Common myeloid progenitor, CD34-positive (primary cell): Measurements from ENCODE around the gene DHRS13.
A peak's percentile ranks its signal among the peaks of the same experiment; 100 is the strongest.

Experiments used
- CTCF ChIA-PET: fragments of 350-600 bp; sonication (Branson Sonifier 250); formaldehyde crosslinking; loops from one replicate; lab custom pipeline; 2021; ENCODE audit warnings: antibody characterized with exemption; lab: Charles Lee
- POLR2A ChIA-PET: fragments of 350-600 bp; sonication (Branson Sonifier 250); formaldehyde crosslinking; loops from one replicate; lab custom pipeline; 2021; ENCODE audit warnings: antibody characterized with exemption; lab: Charles Lee
- DNase-seq, 3 donors: peaks; one replicate each; pipeline versions ENCODE4 v3.0.0 to v3.0.0-alpha.2; 2013
- H3K27ac ChIP-seq, 2 experiments: 1 replicate in 1 of 2; 2 replicates in 1 of 2; pipeline ENCODE4 v1.7.0; 2013; ENCODE audit warnings: inconsistent platforms in 2 of 2, low read length in 2 of 2, mild to moderate bottlenecking in 2 of 2, low read depth in 1 of 2, moderate library complexity in 1 of 2; ENCODE audit not compliant: severe bottlenecking in 2 of 2, insufficient read depth in 1 of 2, poor library complexity in 1 of 2
- H3K27me3 ChIP-seq, 5 experiments: replicated peaks in 2 of 5; 1 replicate in 3 of 5; 2 replicates in 2 of 5; pipeline versions ENCODE4 v1.6.1 to v1.7.0; 2013; ENCODE audit warnings: low read length in 4 of 5, mild to moderate bottlenecking in 2 of 5, moderate library complexity in 2 of 5, inconsistent platforms in 1 of 5; ENCODE audit not compliant: insufficient read depth in 5 of 5, control insufficient read depth in 4 of 5
- H3K36me3 ChIP-seq, 4 experiments: 1 replicate in 2 of 4; 2 replicates in 2 of 4; pipeline versions ENCODE4 v1.6.1 to v1.7.0; 2013; ENCODE audit warnings: low read length in 3 of 4, control low read depth in 1 of 4, mild to moderate bottlenecking in 1 of 4; ENCODE audit not compliant: control insufficient read depth in 4 of 4, insufficient read depth in 4 of 4
- H3K4me1 ChIP-seq, 4 experiments: 1 replicate in 3 of 4; 2 replicates in 1 of 4; pipeline versions ENCODE4 v1.6.1 to v1.7.1; 2013; ENCODE audit warnings: low read length in 3 of 4, mild to moderate bottlenecking in 3 of 4, control low read depth in 1 of 4, inconsistent platforms in 1 of 4, moderate library complexity in 1 of 4; ENCODE audit not compliant: control insufficient read depth in 4 of 4, insufficient read depth in 4 of 4; ENCODE audit errors: control extremely low read depth in 1 of 4
- H3K4me3 ChIP-seq, 7 experiments: 1 replicate in 4 of 7; 2 replicates in 3 of 7; pipeline versions ENCODE4 v1.5.1 to v1.7.0; 2013; ENCODE audit warnings: mild to moderate bottlenecking in 7 of 7, low read length in 6 of 7, moderate library complexity in 6 of 7, inconsistent platforms in 2 of 7, low read depth in 2 of 7, control low read depth in 1 of 7; ENCODE audit not compliant: insufficient read depth in 4 of 7, control insufficient read depth in 1 of 7; ENCODE audit errors: extremely low read depth in 1 of 7
- H3K9me3 ChIP-seq, 5 experiments: 1 replicate in 4 of 5; 2 replicates in 1 of 5; pipeline versions ENCODE4 v1.6.1 to v1.7.1; 2013; ENCODE audit warnings: low read length in 4 of 5, mild to moderate bottlenecking in 2 of 5, inconsistent platforms in 1 of 5, low read depth in 1 of 5, moderate library complexity in 1 of 5; ENCODE audit not compliant: control insufficient read depth in 4 of 5, insufficient read depth in 2 of 5; ENCODE audit errors: control extremely low read depth in 1 of 5
- WGBS: methylation state at CpG from one replicate; pipeline ENCODE4 v1.1.5; 2013; ENCODE audit not compliant: insufficient coverage; 5-methylcytosine and 5-hydroxymethylcytosine counted together

Gene DHRS13

GRCh38 chr17:28949185-28950016 is 46.5 kb upstream of the DHRS13 start:
- CTCF ChIA-PET: interaction anchor here (0.6 to 13.6 kb wide), 12 partner anchors 14 to 404 kb away, joined by 3 to 128 read pairs (median 8); partner anchors contain the start of genes DHRS13 and FLOT2

GRCh38 chr17:28948873-28949184 is 46.0 kb upstream of the DHRS13 start:
- H3K27me3 ChIP-seq: no peaks in the 10 kb centered on the region
- ChIA-PET POLR2A (interaction anchor here (0.5 to 2.8 kb wide), 4 partner anchors 8 to 46 kb away, joined by 5 to 23 read pairs (median 7); partner anchors contain the start of gene DHRS13), CTCF (interaction anchor here (1.3 to 13.6 kb wide), 7 partner anchors 14 to 222 kb away, joined by 4 to 128 read pairs (median 11); partner anchors contain the start of gene FLOT2)
- peak overlapping the region; percentile 82 to 98 (median 91) for H3K4me3 ChIP-seq
- no peaks in the 10 kb centered on the region for H3K9me3 ChIP-seq
- H3K27ac ChIP-seq: peak overlapping the region; percentile 76 to 90
- WGBS: 0% methylated on average over 12 of the region's 15 CpGs
- peaks cover 0 to 16% (median 2%) of the 10 kb centered on the region in 4 experiments for H3K36me3 ChIP-seq
- H3K4me1 ChIP-seq: peaks cover 23 to 56% (median 45%) of the 10 kb centered on the region in 4 experiments
- no peak for DNase-seq

More at GRCh38 chr17:28949185-28950016, 46.5 kb upstream of the DHRS13 start:
- H3K4me3 ChIP-seq: peak overlapping the region; percentile 82 to 98 (median 91)
- no peaks in the 10 kb centered on the region for H3K9me3 ChIP-seq
- peaks cover 23 to 56% (median 45%) of the 10 kb centered on the region in 4 experiments for H3K4me1 ChIP-seq
- 0% methylated on average over 31 of the region's 61 CpGs for WGBS
- peak overlapping the region; percentile 76 to 90 for H3K27ac ChIP-seq
- peak in 2 of 3 donors; percentile 54 to 63 for DNase-seq
- H3K27me3 ChIP-seq: no peaks in the 10 kb centered on the region
- POLR2A ChIA-PET: interaction anchor here (0.6 to 2.8 kb wide), 8 partner anchors 17 to 199 kb away, joined by 3 to 23 read pairs (median 4); partner anchors contain the start of gene DHRS13
- H3K36me3 ChIP-seq: peaks cover 0 to 11% (median under 1%) of the 10 kb centered on the region in 4 experiments

GRCh38 chr17:28948342-28948741 is 45.5 kb upstream of the DHRS13 start:
- H3K27me3 ChIP-seq: no peaks in the 10 kb centered on the region

GRCh38 chr17:28947639-28948038 is 44.8 kb upstream of the DHRS13 start:
- ChIA-PET POLR2A (interaction anchor here (2.8 kb wide), 1 partner anchor 15 kb away, joined by 9 read pairs; no protein-coding TSS in a partner anchor), CTCF (interaction anchor here (0.9 to 13.6 kb wide), 7 partner anchors 13 to 221 kb away, joined by 4 to 128 read pairs (median 5); no protein-coding TSS in a partner anchor)
- peak overlapping the region in 4 of 7 experiments; percentile 82 to 98 (median 88) for H3K4me3 ChIP-seq
- no peak for DNase-seq
- peaks cover 21 to 47% (median 39%) of the 10 kb centered on the region in 4 experiments for H3K4me1 ChIP-seq
- 33% methylated on average over 1 of the region's 3 CpGs for WGBS
- no peaks in the 10 kb centered on the region for H3K9me3 ChIP-seq
- peak overlapping the region in 1 of 2 experiments; percentile 90 for H3K27ac ChIP-seq
- peaks cover 3 to 27% (median 6%) of the 10 kb centered on the region in 4 experiments for H3K36me3 ChIP-seq
- H3K27me3 ChIP-seq: no peaks in the 10 kb centered on the region

More at GRCh38 chr17:28948342-28948741, 45.5 kb upstream of the DHRS13 start:
- H3K27ac ChIP-seq: peak overlapping the region; percentile 76 to 90
- no CpG with 5 or more reads among the region's 4 CpGs for WGBS
- H3K4me1 ChIP-seq: peaks cover 23 to 54% (median 45%) of the 10 kb centered on the region in 4 experiments
- ChIA-PET POLR2A (interaction anchor here (0.5 to 2.8 kb wide), 4 partner anchors 8 to 45 kb away, joined by 5 to 23 read pairs (median 7); partner anchors contain the start of gene DHRS13), CTCF (interaction anchor here (0.9 to 13.6 kb wide), 7 partner anchors 13 to 222 kb away, joined by 4 to 128 read pairs (median 5); no protein-coding TSS in a partner anchor)
- no peak for DNase-seq
- peak overlapping the region in 6 of 7 experiments; percentile 82 to 98 (median 92) for H3K4me3 ChIP-seq
- peaks cover 2 to 21% (median 4%) of the 10 kb centered on the region in 4 experiments for H3K36me3 ChIP-seq
- no peaks in the 10 kb centered on the region for H3K9me3 ChIP-seq

- Histone ChIP-seq H3K27me3 (no peaks in the 10 kb centered on the region), H3K4me3 (peak overlapping the region in 4 of 7 experiments; percentile 8 to 49 (median 38)), H3K36me3 (peaks cover 3 to 31% (median 8%) of the 10 kb centered on the region in 4 experiments), H3K27ac (peak overlapping the region; percentile 43 to 70), H3K9me3 (no peaks in the 10 kb centered on the region), H3K4me1 (peaks cover 21 to 43% (median 34%) of the 10 kb centered on the region in 4 experiments)
- peak in 2 of 3 donors; percentile 42 to 43 for DNase-seq
- ChIA-PET POLR2A (interaction anchor here (0.6 to 2.4 kb wide), 3 partner anchors 20 to 348 kb away, joined by 3 to 11 read pairs (median 3); no protein-coding TSS in a partner anchor), CTCF (interaction anchor here (1.2 to 13.6 kb wide), 6 partner anchors 11 to 44 kb away, joined by 4 to 128 read pairs (median 7); partner anchors contain the start of gene DHRS13)
- 22% methylated on average over 3 of the region's 4 CpGs for WGBS
These were observed 43.4 kb upstream of the DHRS13 start for GRCh38 chr17:28946239-28946638.

- Histone ChIP-seq H3K9me3 (no peaks in the 10 kb centered on the region), H3K4me1 (peaks cover 23 to 54% (median 40%) of the 10 kb centered on the region in 4 experiments), H3K27ac (peak overlapping the region in 1 of 2 experiments; percentile 70), H3K27me3 (no peaks in the 10 kb centered on the region), H3K36me3 (peaks cover 3 to 38% (median 8%) of the 10 kb centered on the region in 4 experiments), H3K4me3 (no peak overlapping the region)
- DNase-seq: no peak
- ChIA-PET POLR2A (interaction anchor here (0.7 to 2.4 kb wide), 2 partner anchors 8 to 19 kb away, joined by 3 to 11 read pairs; no protein-coding TSS in a partner anchor), CTCF (interaction anchor here (1.1 to 13.6 kb wide), 7 partner anchors 8 to 181 kb away, joined by 3 to 128 read pairs (median 8); partner anchors contain the start of gene DHRS13)
- WGBS: 93% methylated on average over 8 of the region's 8 CpGs
These were observed 42.2 kb upstream of the DHRS13 start for GRCh38 chr17:28944862-28945741.
